PC-3 (cell line): ENCODE measurements around the gene GRIN2D.

Experiments used
- CTCF ChIP-seq: fragments of 300-600 bp; sonication (generic); conservative IDR thresholded peaks from 2 replicates; pipeline ENCODE4 v1.5.1; 2017; ENCODE audit warnings: antibody characterized with exemption, low read depth, mild to moderate bottlenecking, low read length
- EZH2 ChIP-seq: fragments of 300-600 bp; sonication (generic); IDR thresholded peaks from one replicate; pipeline ENCODE4 v1.6.1; 2017; ENCODE audit warnings: antibody characterized with exemption, mild to moderate bottlenecking, low read length; ENCODE audit not compliant: unreplicated experiment
- EZH2phosphoT487 ChIP-seq: fragments of 300-600 bp; sonication (generic); IDR thresholded peaks from 2 replicates; pipeline ENCODE4 v1.6.1; 2018; ENCODE audit warnings: mild to moderate bottlenecking, antibody characterized with exemption, low read length, borderline replicate concordance

GRCh38 chr19:48371367-48371766 is 22.1 kb upstream of the GRIN2D start:
- no peak for TF ChIP-seq EZH2
- TF ChIP-seq CTCF, result no peak
- no peak for TF ChIP-seq EZH2phosphoT487
